Mesenchymal stem cell (in vitro differentiated cells and primary cell): ENCODE results near the gene APOE. TPM values are rescaled to one million over a fixed set of nuclear protein-coding genes. Genes with fewer than 3 reads are reported as not detected.
"Not testable (repeated sequence)": the region's sequence is repeated elsewhere in the genome, so short reads cannot be mapped to it uniquely, and the experiment has no call there.

Experiments used
- DNase-seq: peaks from one replicate; pipeline ENCODE4 v3.0.0-alpha.2; 2013
- H2AFZ ChIP-seq: one replicate; pipeline ENCODE4 v1.6.1; 2013; ENCODE audit warnings: low read depth, mild to moderate bottlenecking, control low read depth, inconsistent platforms, low read length, moderate library complexity
- H2AK5ac ChIP-seq: 2 replicates; pipeline ENCODE4 v1.6.1; 2013; ENCODE audit warnings: low read length, moderate library complexity, mild to moderate bottlenecking, inconsistent platforms; ENCODE audit not compliant: severe bottlenecking
- H2BK120ac ChIP-seq: one replicate; pipeline ENCODE4 v1.6.1; 2013; ENCODE audit warnings: low read depth, mild to moderate bottlenecking, inconsistent platforms, low read length, moderate library complexity
- H2BK12ac ChIP-seq, 2 experiments: one replicate each; pipeline ENCODE4 v1.6.1; 2013; ENCODE audit warnings: inconsistent platforms in 2 of 2, low read length in 2 of 2, mild to moderate bottlenecking in 2 of 2, moderate library complexity in 2 of 2, control low read depth in 1 of 2
- H2BK15ac ChIP-seq: one replicate; pipeline ENCODE4 v1.6.1; 2013; ENCODE audit warnings: mild to moderate bottlenecking, low read depth, inconsistent platforms; ENCODE audit not compliant: poor library complexity, severe bottlenecking
- H2BK5ac ChIP-seq: 2 replicates; pipeline ENCODE4 v1.6.1; 2013; ENCODE audit warnings: low read depth, mild to moderate bottlenecking, low read length, control low read depth, inconsistent platforms; ENCODE audit not compliant: poor library complexity, severe bottlenecking
- H3K14ac ChIP-seq, 2 experiments: one replicate each; pipeline ENCODE4 v1.6.1; 2013; ENCODE audit warnings: inconsistent platforms in 2 of 2, low read length in 2 of 2, control low read depth in 1 of 2, mild to moderate bottlenecking in 1 of 2, moderate library complexity in 1 of 2
- H3K18ac ChIP-seq, 2 experiments: one replicate each; pipeline ENCODE4 v1.6.1; 2013; ENCODE audit warnings: inconsistent platforms in 2 of 2, low read length in 2 of 2, control low read depth in 1 of 2, low read depth in 1 of 2, mild to moderate bottlenecking in 1 of 2
- H3K23ac ChIP-seq, 2 experiments: one replicate each; pipeline ENCODE4 v1.6.1; 2013; ENCODE audit warnings: inconsistent platforms in 2 of 2, low read length in 2 of 2, mild to moderate bottlenecking in 2 of 2, moderate library complexity in 2 of 2, control low read depth in 1 of 2
- H3K27ac ChIP-seq: 2 replicates; pipeline ENCODE4 v1.5.1; 2013; ENCODE audit warnings: mild to moderate bottlenecking, moderate library complexity, low read length, control low read depth, inconsistent platforms; ENCODE audit not compliant: poor library complexity, severe bottlenecking
- H3K27me3 ChIP-seq, 2 experiments: 2 replicates each; pipeline versions ENCODE4 v1.6.1 to v1.7.0; 2013; ENCODE audit warnings: low read length in 2 of 2, mild to moderate bottlenecking in 2 of 2, moderate library complexity in 2 of 2, control low read depth in 1 of 2, inconsistent platforms in 1 of 2; ENCODE audit not compliant: control insufficient read depth in 1 of 2, insufficient read depth in 1 of 2
- H3K36me3 ChIP-seq, 2 experiments: 2 replicates each; pipeline versions ENCODE4 v1.6.1 to v1.7.0; 2013; ENCODE audit warnings: low read length in 2 of 2, control low read depth in 1 of 2, inconsistent platforms in 1 of 2, low read depth in 1 of 2, mild to moderate bottlenecking in 1 of 2; ENCODE audit not compliant: insufficient read depth in 2 of 2, control insufficient read depth in 1 of 2
- H3K4ac ChIP-seq, 2 experiments: one replicate each; pipeline ENCODE4 v1.6.1; 2013; ENCODE audit warnings: inconsistent platforms in 2 of 2, low read length in 2 of 2, mild to moderate bottlenecking in 2 of 2, moderate library complexity in 2 of 2, control low read depth in 1 of 2, low read depth in 1 of 2
- H3K4me1 ChIP-seq: 2 replicates; pipeline ENCODE4 v1.6.1; 2013; ENCODE audit warnings: low read depth, low read length, control low read depth; ENCODE audit not compliant: control insufficient read depth, insufficient read depth
- H3K4me2 ChIP-seq: 2 replicates; pipeline ENCODE4 v1.6.1; 2013; ENCODE audit warnings: low read length, mild to moderate bottlenecking, inconsistent platforms; ENCODE audit not compliant: poor library complexity, severe bottlenecking
- H3K4me3 ChIP-seq, 2 experiments: 2 replicates each; pipeline versions ENCODE4 v1.5.1 to v1.7.0; 2013; ENCODE audit warnings: low read length in 2 of 2, mild to moderate bottlenecking in 2 of 2, control low read depth in 1 of 2, low read depth in 1 of 2; ENCODE audit not compliant: insufficient read depth in 1 of 2
- H3K79me1 ChIP-seq: replicated peaks from 2 replicates; pipeline ENCODE4 v1.6.1; 2013; ENCODE audit warnings: mild to moderate bottlenecking, control low read depth, low read length, inconsistent platforms; ENCODE audit not compliant: poor library complexity, severe bottlenecking
- H3K9ac ChIP-seq: 2 replicates; pipeline ENCODE4 v1.7.0; 2013; ENCODE audit warnings: mild to moderate bottlenecking, low read length, moderate library complexity
- H3K9me3 ChIP-seq: 2 replicates; pipeline ENCODE4 v1.7.0; 2013; ENCODE audit warnings: mild to moderate bottlenecking, low read length; ENCODE audit not compliant: control insufficient read depth
- H4K8ac ChIP-seq: one replicate; pipeline ENCODE4 v1.6.1; 2013; ENCODE audit warnings: inconsistent platforms, mild to moderate bottlenecking, low read length, moderate library complexity
- H4K91ac ChIP-seq: one replicate; pipeline ENCODE4 v1.6.1; 2013; ENCODE audit warnings: mild to moderate bottlenecking, low read length, inconsistent platforms
- WGBS: methylation state at CpG from one replicate; pipeline ENCODE4 v1.1.7; 2013; ENCODE audit warnings: mixed read lengths; 5-methylcytosine and 5-hydroxymethylcytosine counted together
- polyA plus RNA-seq, 2 experiments: library from polyadenylated mRNA; stranded (reverse); fragments of 200-250 nt; gene quantifications; one replicate each; pipeline ENCODE4 v1.2.3, GENCODE V29; 2013

Gene APOE
- 201 TPM for polyA plus RNA-seq (2013, experiment 1 of 2)
- polyA plus RNA-seq (2013, experiment 2 of 2) = 208 TPM

DNA sequence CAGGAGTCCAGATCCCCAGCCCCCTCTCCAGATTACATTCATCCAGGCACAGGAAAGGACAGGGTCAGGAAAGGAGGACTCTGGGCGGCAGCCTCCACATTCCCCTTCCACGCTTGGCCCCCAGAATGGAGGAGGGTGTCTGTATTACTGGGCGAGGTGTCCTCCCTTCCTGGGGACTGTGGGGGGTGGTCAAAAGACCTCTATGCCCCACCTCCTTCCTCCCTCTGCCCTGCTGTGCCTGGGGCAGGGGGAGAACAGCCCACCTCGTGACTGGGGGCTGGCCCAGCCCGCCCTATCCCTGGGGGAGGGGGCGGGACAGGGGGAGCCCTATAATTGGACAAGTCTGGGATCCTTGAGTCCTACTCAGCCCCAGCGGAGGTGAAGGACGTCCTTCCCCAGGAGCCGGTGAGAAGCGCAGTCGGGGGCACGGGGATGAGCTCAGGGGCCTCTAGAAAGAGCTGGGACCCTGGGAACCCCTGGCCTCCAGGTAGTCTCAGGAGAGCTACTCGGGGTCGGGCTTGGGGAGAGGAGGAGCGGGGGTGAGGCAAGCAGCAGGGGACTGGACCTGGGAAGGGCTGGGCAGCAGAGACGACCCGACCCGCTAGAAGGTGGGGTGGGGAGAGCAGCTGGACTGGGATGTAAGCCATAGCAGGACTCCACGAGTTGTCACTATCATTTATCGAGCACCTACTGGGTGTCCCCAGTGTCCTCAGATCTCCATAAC, at the start of gene APOE:
Gene APOE, plus strand, starts transcription at position 360 of the 724 bp plus-strand sequence. CDS start 829 bp downstream, outside the sequence.
- H3K36me3 ChIP-seq = peaks cover 17 to 48% of the 10 kb centered on the region in 2 experiments
- H2BK12ac ChIP-seq = peak within 1 kb of the TSS; percentile 56 to 79
- H2BK5ac ChIP-seq = no peak within 1 kb of the TSS
- H2BK120ac ChIP-seq = peak within 1 kb of the TSS; percentile 54
- H3K4ac ChIP-seq = peak within 1 kb of the TSS in 1 of 2 experiments; percentile 73
- peaks cover 15% of the 10 kb centered on the region for H3K4me1 ChIP-seq
- DNase-seq = peak; percentile 54
- peak within 1 kb of the TSS; percentile 36 for H2BK15ac ChIP-seq
- H3K4me3 ChIP-seq = peak within 1 kb of the TSS; percentile 48 to 79
- H4K8ac ChIP-seq = peak within 1 kb of the TSS; percentile 73
- no peak within 1 kb of the TSS for H3K23ac ChIP-seq
- peak within 1 kb of the TSS in 1 of 2 experiments; percentile 11 for H3K18ac ChIP-seq
- no peak within 1 kb of the TSS for H3K27ac ChIP-seq
- whole genome bisulfite sequencing = 4% methylated on average over 17 of the region's 20 CpGs
- no peak within 1 kb of the TSS for H2AK5ac ChIP-seq
- H2AFZ ChIP-seq = peak within 1 kb of the TSS; percentile 20
- H3K9ac ChIP-seq = peak within 1 kb of the TSS; percentile 79
- no peaks in the 10 kb centered on the region for H3K9me3 ChIP-seq
- peaks cover 6% of the 10 kb centered on the region for H3K79me1 ChIP-seq
- H3K27me3 ChIP-seq = peaks cover 0 to 10% of the 10 kb centered on the region in 2 experiments
- H3K14ac ChIP-seq = peak within 1 kb of the TSS in 1 of 2 experiments; percentile 11
- peak within 1 kb of the TSS; percentile 45 for H4K91ac ChIP-seq
- H3K4me2 ChIP-seq = peak within 1 kb of the TSS; percentile 48

DNA sequence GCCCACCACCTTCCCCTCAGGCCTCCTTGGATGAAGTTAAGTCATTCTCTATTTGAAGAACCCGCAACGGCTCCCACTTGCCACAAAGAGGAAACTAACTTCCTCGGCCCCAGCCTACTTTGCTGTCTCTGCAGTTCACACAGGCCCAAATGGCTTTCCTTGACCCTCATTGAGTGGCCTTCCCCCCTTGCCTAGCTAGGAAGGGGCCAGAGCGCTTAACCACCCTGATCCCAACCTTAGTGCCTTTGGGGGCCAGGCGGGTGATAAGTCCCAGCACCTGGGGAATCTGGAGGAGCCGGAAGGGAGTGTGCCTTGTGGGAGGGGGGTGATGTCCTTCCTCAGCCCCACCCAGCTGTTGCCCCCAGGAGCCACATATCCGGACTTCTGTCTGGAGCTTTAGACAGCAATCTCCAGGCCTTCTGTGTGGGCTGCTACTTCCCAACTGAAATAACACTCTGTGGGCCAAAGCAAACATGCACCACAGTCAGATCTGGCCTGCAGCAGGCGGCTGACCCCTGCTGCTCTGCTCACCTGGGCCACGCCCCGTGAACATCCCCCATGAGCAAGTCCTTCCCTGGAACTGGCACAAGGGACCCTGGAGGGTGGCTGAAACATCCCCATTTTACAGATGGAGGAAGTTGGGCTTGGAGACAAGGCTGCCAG, 49.0 kb upstream of the APOE start:
- Histone ChIP-seq H3K4me3 (no peak overlapping the region), H3K4me1 (peaks cover 18% of the 10 kb centered on the region)

DNA sequence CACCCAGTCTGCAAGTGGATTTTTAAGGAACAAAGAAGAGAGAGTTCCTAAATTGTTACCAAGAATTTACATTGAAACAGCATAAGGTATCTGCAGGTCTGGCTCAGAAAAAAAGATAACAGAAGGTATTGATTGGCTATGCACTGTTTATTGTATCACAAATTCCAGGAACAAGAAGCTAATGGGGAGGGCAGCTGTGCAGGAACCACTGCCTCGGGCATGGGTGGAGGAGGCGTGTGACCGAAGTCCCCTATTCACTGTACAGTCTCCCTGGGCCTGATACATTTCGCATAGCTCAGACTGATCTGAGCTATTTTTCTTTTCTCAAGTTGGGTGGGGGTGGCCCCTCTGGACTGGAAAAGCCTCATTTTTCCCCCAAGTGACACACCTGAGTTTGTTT, 47.8 kb upstream of the APOE start:
- Histone ChIP-seq H3K18ac (no peak overlapping the region), H3K27ac (no peak overlapping the region), H3K4me3 (no peak overlapping the region), H3K9ac (no peak overlapping the region), H3K14ac (no peak overlapping the region), H3K4me2 (no peak overlapping the region), H3K27me3 (no peaks in the 10 kb centered on the region), H2AK5ac (no peak overlapping the region), H3K9me3 (no peaks in the 10 kb centered on the region), H3K4ac (no peak overlapping the region), H2BK12ac (no peak overlapping the region), H3K4me1 (peaks cover 15% of the 10 kb centered on the region), H3K36me3 (peaks cover 4 to 30% of the 10 kb centered on the region in 2 experiments), H2AFZ (no peak overlapping the region), H3K79me1 (peaks cover 14% of the 10 kb centered on the region), H3K23ac (no peak overlapping the region), H2BK120ac (no peak overlapping the region), H4K8ac (no peak overlapping the region), H4K91ac (no peak overlapping the region), H2BK5ac (no peak overlapping the region), H2BK15ac (no peak overlapping the region)
- no peak for DNase-seq
- 93% methylated on average over 3 of the region's 4 CpGs for WGBS

More for the DNA sequence above, 49.0 kb upstream of the APOE start:
- Histone ChIP-seq H3K4me2 (no peak overlapping the region), H2BK5ac (no peak overlapping the region), H2AK5ac (peak overlapping the region; percentile 44), H3K9me3 (no peaks in the 10 kb centered on the region), H3K4ac (no peak overlapping the region), H2BK120ac (no peak overlapping the region), H3K36me3 (peaks cover 1 to 31% of the 10 kb centered on the region in 2 experiments), H3K27me3 (no peaks in the 10 kb centered on the region), H3K79me1 (peaks cover 13% of the 10 kb centered on the region), H3K14ac (no peak overlapping the region), H3K18ac (no peak overlapping the region), H2BK15ac (no peak overlapping the region), H2BK12ac (no peak overlapping the region), H4K91ac (no peak overlapping the region), H3K9ac (no peak overlapping the region), H3K27ac (peak overlapping the region; percentile 39), H3K23ac (no peak overlapping the region), H2AFZ (no peak overlapping the region), H4K8ac (no peak overlapping the region)
- no peak for DNase-seq
- 89% methylated on average over 10 of the region's 10 CpGs for WGBS

DNA sequence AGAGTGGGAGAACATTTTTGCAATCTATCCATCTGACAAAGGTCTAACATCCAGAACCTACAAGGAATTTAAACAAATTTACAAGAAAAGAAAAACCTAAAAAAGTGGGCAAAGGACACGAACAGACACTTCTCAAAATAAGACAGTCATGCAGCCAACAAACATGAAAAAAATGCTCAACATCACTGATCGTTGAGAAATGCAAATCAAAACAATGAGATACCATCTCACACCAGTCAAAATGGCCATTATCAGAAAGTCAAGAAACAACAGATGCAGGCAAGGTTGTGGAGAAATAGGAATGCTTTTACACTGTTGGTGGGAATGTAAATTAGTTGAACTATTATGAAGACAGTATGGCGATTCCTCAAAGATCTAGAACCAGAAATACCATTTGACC, 44.0 kb upstream of the APOE start:
- not testable (repeated sequence) for H3K23ac ChIP-seq, H4K8ac ChIP-seq, H3K9me3 ChIP-seq, H3K4me2 ChIP-seq, H2BK5ac ChIP-seq, DNase-seq, H2BK12ac ChIP-seq, H2AFZ ChIP-seq, H3K9ac ChIP-seq, H2BK120ac ChIP-seq, H3K27me3 ChIP-seq, H3K27ac ChIP-seq, H2AK5ac ChIP-seq, H3K18ac ChIP-seq, H4K91ac ChIP-seq, H3K4me3 ChIP-seq, H3K4ac ChIP-seq, H3K14ac ChIP-seq, H2BK15ac ChIP-seq
- 96% methylated on average over 2 of the region's 3 CpGs for WGBS
- H3K4me1 ChIP-seq = peaks cover 12% of the 10 kb centered on the region
- H3K79me1 ChIP-seq = peaks cover 27% of the 10 kb centered on the region
- peaks cover 16 to 31% of the 10 kb centered on the region in 2 experiments for H3K36me3 ChIP-seq
